ENCODE data around the gene GAB3. TPM values are rescaled to one million over a fixed set of nuclear protein-coding genes. Genes with fewer than 3 reads are reported as not detected.
A peak's percentile ranks its signal among the peaks of the same experiment; 100 is the strongest.

The GAB3 gene
- total RNA-seq, 1 experiment from 2014 or later, result 0.33 TPM

GRCh38 chrX:154751669-154752271 lies 893 bp upstream of the GAB3 start:
- DNase-seq (ENCODE audit: low spot score), result no peak

GRCh38 chrX:154751203-154751668 lies 359 bp upstream of the GAB3 start:
- no peak for DNase-seq (ENCODE audit: low spot score)

GRCh38 chrX:154749856-154750255 lies 1.0 kb downstream of the GAB3 start:
- no peak for DNase-seq (ENCODE audit: low spot score)

DNA sequence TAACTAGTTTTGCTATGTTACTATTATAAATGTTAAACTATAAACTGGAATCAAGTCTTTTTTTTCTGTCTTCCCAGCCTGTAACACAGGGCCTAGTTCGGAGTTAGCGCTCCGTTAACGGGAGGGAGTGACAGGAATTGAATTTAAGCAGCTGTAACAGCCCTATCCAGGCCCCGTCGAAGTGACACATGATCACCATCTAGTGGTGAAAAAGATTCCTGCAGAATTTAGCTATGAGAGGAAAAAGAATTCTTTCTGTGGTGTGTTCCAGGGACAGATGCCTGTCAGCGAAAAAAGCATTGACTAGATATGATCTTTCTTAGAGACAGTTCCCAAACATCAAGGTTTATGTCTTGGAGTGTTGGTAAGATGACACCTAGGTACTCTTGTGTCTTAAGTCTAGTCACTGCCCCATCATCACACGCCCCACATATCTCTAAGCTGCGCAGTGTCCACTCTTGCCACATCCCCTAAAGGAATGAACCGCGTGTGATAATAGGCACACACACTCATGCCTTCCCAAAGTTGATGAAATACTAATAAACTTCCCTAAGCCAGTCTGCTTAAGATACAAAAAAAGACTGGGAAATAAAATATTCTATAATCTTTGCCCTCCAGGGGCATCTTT lies 2.1 kb downstream of the GAB3 start:
- DNase-seq (ENCODE audit: low spot score), result peak; percentile 27

GRCh38 chrX:154742613-154743012 lies 8.3 kb downstream of the GAB3 start:
- no peak for DNase-seq (ENCODE audit: low spot score)

DNA sequence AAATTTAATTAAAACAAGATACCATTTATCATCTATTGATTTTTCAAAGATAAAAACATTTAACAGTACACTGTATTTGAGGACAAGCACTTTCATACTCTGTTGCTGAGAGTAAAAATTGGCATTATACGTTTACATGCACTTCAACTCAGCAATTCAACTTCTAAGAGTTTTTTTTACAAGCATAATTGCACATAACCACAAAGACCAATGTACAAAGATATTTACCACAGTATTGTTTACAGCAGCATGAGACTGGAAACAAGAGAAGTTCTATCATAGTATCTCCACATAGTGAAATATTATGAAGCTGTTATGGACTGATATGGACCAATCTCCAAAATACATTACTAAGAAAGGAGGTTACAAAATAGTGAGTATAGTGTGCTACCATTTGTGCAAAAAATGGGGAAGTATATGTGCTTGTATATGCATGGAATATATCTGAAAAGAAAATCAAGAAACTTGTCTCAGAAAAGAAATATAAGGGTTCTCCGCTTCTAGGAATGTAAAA lies 10.9 kb downstream of the GAB3 start:
- DNase-seq (ENCODE audit: low spot score), result no peak

DNA sequence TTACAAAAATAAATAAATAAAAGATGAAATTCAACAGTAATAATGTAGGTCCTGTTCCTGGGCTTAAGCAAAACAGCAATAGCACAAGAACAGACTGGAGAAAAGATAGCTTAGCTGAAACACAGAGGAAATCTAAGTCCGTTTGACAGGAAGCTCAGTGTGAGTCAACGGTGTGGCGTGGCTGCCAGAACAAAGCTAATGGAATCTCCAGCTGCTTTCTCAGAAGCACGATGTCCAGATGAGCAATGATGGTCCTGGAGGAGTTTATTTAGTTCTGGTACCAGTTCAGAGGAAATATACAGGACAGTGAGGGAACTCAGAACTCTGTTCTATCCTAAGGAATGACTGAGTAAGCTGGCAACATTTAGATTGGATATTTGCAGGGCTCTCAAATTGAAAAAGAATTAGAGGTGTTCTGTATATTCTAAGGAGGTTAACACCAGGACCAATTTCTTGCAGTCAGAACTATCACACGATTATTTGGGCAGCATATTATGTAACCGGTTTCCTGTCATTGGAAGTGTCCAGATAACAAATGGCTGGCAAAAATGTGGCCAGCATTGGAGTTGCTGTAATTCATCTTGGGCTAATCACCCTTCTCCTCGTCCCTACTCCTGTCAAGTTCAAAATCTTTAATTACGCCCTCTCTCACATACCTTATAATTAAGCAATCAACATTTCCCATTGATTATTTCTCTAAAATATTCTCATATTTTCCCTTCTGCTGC lies 12.7 kb downstream of the GAB3 start:
- DNase-seq (ENCODE audit: low spot score), result peak; percentile 32

- no peak for DNase-seq (ENCODE audit: low spot score)
These were observed 13.7 kb downstream of the GAB3 start for GRCh38 chrX:154737136-154737535.

GRCh38 chrX:154735695-154736393 lies 15.0 kb downstream of the GAB3 start:
- DNase-seq (ENCODE audit: low spot score), result no peak

DNA sequence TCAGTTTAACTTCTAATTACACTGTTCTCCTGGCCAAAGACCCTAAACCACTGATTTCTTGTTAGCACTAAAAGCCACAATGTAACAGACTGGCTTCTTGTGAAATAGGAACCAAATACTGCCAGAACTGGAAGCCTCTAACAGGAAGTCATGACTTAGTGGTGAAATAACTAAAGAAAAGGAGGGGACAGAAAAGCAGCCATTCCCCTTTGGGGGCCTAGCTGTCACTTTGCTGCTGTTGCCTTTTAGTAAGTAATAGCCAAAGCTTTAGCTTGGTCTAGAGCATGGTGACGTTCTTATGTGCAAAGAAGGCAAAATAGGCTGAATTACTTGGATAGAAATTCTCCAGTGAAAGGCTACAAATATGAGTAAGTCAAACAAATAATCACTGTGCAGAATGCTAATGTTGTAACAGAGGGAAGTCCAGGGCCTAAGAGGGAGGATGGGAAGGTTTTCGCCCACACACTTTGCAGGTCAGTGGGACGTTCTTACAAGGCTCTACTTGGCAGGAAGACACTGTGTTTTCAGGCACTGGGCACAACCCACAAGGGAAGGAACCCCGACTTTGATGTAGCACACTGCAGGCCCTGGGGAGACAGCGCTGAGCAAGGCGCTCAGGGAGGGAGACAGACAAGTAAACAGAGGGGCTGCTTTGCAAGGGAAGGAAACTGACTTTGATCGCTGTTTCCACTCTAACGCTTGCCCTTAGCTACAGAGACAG lies 16.7 kb downstream of the GAB3 start:
- no peak for DNase-seq (ENCODE audit: low spot score)

DNA sequence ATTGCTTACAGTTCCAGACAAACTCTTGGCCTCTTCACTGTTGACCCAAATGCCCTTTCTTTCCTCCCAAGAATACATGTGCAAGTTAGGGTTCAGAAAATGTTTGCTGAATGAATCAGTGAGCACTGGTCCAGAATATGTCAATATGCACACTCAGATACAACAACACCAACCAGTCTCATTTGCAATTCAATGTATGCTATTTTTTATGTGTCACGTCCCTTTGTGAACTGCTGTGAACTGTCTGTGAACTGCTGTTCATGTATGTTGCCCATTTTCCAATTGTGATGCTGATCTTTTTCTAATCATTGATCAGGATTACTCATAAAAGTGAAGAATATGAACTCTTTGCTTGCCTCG lies 17.8 kb downstream of the GAB3 start:
- no peak for DNase-seq (ENCODE audit: low spot score)

DNA sequence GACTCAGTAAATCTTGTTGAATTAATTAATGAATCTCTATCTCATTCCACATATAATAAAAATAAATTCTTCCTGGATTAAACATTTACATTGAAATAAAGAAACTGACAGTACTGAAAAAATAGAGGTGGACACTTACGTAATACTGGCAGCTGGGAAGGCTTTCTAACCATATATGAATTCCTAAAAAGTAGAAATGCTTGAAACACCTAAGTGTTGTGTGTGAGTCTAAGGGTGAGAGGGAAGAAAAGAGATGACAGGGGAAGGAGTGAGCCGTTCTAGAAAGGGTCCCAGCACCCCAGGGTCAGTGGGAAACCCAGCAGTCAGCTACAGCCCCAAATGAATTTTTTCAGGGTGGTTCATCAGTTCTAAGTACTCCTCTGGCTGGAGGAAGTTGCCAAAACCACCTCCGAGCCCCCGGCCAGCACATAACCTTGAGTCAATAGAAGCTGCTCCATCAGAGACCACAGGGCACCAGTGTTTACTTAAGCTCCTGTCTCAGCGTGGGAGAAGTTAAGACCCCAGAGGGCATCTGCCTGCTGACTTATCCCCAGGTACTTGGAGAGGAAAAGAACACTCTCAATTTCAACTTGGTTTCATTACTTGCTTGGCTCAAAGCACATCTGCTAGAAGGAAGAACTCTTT lies 18.3 kb downstream of the GAB3 start:
- DNase-seq (ENCODE audit: low spot score), result no peak

DNA sequence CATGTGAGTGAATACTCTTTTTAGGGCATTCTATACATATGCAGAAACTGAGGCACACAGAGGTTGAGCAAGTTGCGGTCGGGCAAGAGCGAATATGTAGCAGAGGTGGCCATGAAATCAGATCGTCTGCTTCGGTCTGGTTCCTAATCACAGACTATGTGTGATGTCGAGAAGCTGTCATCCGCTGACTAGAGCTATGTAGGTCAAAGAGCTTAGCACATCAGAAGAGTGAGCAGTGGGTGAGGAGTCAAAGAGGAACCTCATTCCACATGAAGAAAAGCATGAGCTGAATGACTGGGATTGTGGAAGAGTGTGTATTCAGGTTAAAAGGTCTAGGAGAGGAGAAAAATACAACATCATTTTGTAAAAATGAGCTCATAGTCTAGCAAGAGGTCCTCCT lies 19.0 kb downstream of the GAB3 start:
- no peak for DNase-seq (ENCODE audit: low spot score)

DNA sequence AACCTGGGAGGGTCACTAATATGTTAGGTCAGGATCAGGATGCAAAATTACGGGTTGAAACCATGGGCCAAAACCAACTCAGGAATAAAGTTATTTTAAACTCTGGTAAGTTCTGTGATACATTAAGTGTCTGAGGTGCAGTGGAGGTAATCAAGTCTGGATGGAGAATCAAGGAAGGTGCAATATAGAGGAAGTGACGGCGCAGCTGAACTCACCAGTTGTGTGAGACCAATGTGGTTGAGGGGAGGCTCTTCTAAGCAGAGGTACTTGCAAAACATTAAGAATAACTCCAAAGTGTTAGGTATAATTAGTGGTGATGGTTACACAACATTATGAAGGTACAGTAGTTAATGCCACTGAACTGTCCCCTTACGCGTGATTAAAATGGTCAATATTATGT lies 19.7 kb downstream of the GAB3 start:
- no peak for DNase-seq (ENCODE audit: low spot score)

DNA sequence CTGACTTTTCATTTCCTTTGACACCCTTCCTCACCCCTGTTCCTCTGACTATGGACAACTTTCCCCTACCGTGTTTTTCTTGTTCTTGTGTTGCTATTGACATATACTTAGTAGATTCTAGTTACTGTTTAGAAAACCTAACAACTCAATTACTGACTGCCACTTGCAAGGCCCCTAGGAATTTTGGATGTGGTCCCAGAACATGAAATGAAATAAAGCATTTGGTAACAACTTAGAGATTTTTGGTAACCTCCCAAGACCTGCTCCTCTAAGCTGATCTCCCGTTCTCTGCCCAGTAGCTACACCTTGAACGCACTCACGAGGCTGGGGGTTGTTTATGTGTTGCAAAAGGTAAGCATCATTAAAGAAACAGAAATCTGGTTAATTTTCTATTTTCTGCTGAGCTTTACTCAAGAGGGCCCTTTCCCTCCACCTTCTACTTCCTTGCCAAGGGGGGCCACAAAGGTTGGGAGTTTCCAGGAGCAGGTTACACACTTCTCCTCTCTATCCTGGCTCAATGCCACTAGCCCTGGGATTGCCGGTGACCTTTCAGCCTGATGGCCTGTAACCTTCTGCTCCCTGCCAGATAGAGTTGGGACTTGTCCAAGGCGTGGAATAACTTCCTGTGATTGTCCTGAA lies 20.5 kb downstream of the GAB3 start:
- DNase-seq (ENCODE audit: low spot score), result peak; percentile 23

GRCh38 chrX:154729439-154729838 lies 21.4 kb downstream of the GAB3 start:
- DNase-seq (ENCODE audit: low spot score), result no peak

DNA sequence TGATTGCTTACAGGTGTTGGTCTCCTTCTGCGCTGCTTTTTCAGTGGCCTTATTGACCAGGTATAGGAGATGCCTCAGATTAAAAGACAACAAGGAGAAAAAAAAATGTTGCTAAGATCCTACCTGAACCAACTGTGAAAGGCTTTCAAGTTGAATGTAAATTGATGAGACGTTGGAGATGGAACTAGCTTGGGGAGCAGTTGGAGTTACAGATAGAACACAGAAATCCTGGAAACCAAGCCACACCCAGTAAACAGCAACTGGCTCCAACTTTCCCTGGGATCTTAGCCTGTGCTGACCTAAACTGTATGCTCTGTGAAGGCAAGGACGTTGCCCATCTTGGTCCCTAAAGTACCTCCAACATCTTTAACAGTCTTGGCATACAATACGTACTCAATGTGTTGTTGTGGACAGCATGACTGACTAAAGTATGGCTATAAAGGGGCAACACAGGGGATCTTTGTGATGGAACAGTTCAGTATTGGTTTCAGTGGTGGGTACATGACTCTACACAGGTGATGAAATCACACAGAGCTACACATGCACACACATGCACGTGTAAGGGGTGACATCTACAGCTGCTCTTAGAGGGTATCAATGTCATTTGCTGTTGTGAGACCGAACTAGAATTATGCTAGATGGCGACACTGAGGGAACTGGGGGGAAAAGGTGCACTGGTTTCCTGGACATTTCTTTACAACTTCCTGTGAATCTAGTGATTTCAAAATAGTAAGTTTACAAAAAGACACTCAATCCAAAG lies 22.3 kb downstream of the GAB3 start:
- DNase-seq (ENCODE audit: low spot score), result no peak

GRCh38 chrX:154727871-154728270 lies 23.0 kb downstream of the GAB3 start:
- peak; percentile 29 for DNase-seq (ENCODE audit: low spot score)

DNA sequence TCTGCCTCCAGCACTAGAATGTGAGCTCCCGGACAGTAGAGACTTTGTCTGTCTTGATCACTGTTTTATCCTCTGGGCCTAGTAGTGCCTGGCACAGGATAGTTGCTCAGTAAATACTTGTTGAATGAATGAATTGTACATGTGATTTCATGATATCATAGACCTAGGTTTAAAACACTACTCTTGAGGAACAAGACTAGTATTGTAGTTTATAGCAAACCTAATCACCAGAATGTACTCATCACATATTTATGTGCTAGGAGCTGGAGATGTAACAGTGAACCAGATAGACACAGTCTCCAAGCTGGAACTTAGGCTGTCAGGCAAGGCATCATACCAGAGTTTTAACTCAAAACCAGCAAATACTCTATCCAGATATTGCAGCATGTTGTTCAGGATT lies 23.5 kb downstream of the GAB3 start:
- no peak for DNase-seq (ENCODE audit: low spot score)

All from H4 (cell line).